Smooth muscle cell (in vitro differentiated cells): Measurements from ENCODE around the gene CFAP20. TPM values are rescaled to one million over a fixed set of nuclear protein-coding genes. Genes with fewer than 3 reads are reported as not detected.

ENCODE experiments used
- DNase-seq: peaks from one replicate; lab custom pipeline; 2025; ENCODE audit not compliant: unreplicated experiment; lab: John Stamatoyannopoulos, UW
- H2AFZ ChIP-seq: fragments of 200-600 bp; sonication (generic); 2 replicates; pipeline ENCODE4 v1.6.0; 2016; ENCODE audit warnings: antibody characterized with exemption, low read depth, mild to moderate bottlenecking
- H3F3A ChIP-seq: fragments of 200-600 bp; sonication (generic); 2 replicates; pipeline ENCODE4 v1.6.0; 2017; ENCODE audit warnings: antibody characterized with exemption, low read depth
- H3K27ac ChIP-seq: fragments of 200-600 bp; sonication (generic); 2 replicates; pipeline ENCODE4 v1.5.1; 2016; ENCODE audit warnings: low read depth, mild to moderate bottlenecking
- H3K27me3 ChIP-seq: fragments of 200-600 bp; sonication (generic); 2 replicates; pipeline ENCODE4 v1.6.1; 2016; ENCODE audit warnings: low read depth, mild to moderate bottlenecking
- H3K36me3 ChIP-seq: fragments of 200-600 bp; sonication (generic); 2 replicates; pipeline ENCODE4 v1.5.1; 2016; ENCODE audit warnings: low read depth
- H3K4me1 ChIP-seq: fragments of 200-600 bp; sonication (generic); 2 replicates; pipeline ENCODE4 v1.5.1; 2016; ENCODE audit warnings: low read depth
- H3K4me2 ChIP-seq: fragments of 200-600 bp; sonication (generic); 2 replicates; pipeline ENCODE4 v1.6.0; 2016; ENCODE audit warnings: mild to moderate bottlenecking
- H3K4me3 ChIP-seq: fragments of 200-600 bp; sonication (generic); 2 replicates; pipeline ENCODE4 v1.5.1; 2016; ENCODE audit warnings: mild to moderate bottlenecking
- H3K79me2 ChIP-seq: fragments of 200-600 bp; sonication (generic); 2 replicates; pipeline ENCODE4 v1.6.0; 2016; ENCODE audit warnings: low read depth, mild to moderate bottlenecking
- H3K9ac ChIP-seq: fragments of 200-600 bp; sonication (generic); 2 replicates; pipeline ENCODE4 v1.6.0; 2016; ENCODE audit warnings: low read depth
- H3K9me3 ChIP-seq: fragments of 200-600 bp; sonication (generic); replicated peaks from 2 replicates; pipeline ENCODE4 v1.5.1; 2016; ENCODE audit warnings: low read depth
- H4K20me1 ChIP-seq: fragments of 200-600 bp; sonication (generic); 2 replicates; pipeline ENCODE4 v1.6.0; 2016; ENCODE audit warnings: low read depth
- WGBS: methylation state at CpG from one replicate; pipeline ENCODE4 v1.1.7; 2016; ENCODE audit warnings: low lambda C conversion rate; 5-methylcytosine and 5-hydroxymethylcytosine counted together
- polyA plus RNA-seq: library from polyadenylated mRNA; unstranded; fragments of >200 nt; fragmentation: Nextera tagmentation; extraction: Ambion mirVana; gene quantifications from 2 replicates; pipeline ENCODE4 v1.2.1, GENCODE V29; 2016
- total RNA-seq: library from RNA; depleted of rRNA; stranded (reverse); fragments of >200 nt; gene quantifications from 2 replicates; pipeline ENCODE4 v1.2.3, GENCODE V29; 2014
- TF ChIP-seq, protein P1 (sequence below): fragments of 200-600 bp; sonication (generic); IDR thresholded peaks from 2 replicates; pipeline ENCODE4 v1.5.1; 2017; ENCODE audit warnings: borderline replicate concordance, mild to moderate bottlenecking, antibody characterized with exemption; ENCODE audit not compliant: insufficient read depth, poor library complexity, severe bottlenecking

Gene CFAP20
- total and polyA plus RNA-seq, 2 experiments from 2014 or later = 55.1 to 96.1 TPM

DNA sequence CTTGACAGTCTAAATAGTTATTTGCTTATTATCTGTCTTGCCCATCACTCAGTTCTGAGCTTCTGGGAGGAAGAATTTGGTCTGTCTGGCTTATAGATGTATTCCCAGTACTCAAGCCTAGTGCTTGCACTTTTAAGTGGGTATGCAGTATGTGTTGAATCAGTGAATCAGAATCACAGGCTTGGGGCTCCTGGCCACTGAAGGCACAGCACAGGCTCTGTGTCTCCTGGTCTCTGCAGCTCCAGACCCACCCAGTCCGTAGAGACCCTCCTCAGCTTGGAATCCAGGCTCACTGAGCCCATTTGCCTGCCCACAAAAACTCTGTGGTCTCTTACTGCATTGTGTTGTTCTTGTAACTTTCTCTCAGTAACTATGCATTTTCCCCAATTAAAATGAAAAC is 19.3 kb upstream of the CFAP20 start:
- Histone ChIP-seq H3K4me2 (no peak overlapping the region), H3F3A (no peaks in the 10 kb centered on the region), H3K4me1 (no peaks in the 10 kb centered on the region), H3K27me3 (no peaks in the 10 kb centered on the region), H3K79me2 (no peaks in the 10 kb centered on the region), H3K9ac (no peak overlapping the region), H4K20me1 (no peaks in the 10 kb centered on the region), H2AFZ (no peak overlapping the region), H3K27ac (no peak overlapping the region), H3K4me3 (no peak overlapping the region), H3K9me3 (no peaks in the 10 kb centered on the region), H3K36me3 (no peaks in the 10 kb centered on the region)
- 76% methylated on average over 1 of the region's 1 CpG for WGBS
- DNase-seq = no peak
- TF ChIP-seq, protein P1, sequence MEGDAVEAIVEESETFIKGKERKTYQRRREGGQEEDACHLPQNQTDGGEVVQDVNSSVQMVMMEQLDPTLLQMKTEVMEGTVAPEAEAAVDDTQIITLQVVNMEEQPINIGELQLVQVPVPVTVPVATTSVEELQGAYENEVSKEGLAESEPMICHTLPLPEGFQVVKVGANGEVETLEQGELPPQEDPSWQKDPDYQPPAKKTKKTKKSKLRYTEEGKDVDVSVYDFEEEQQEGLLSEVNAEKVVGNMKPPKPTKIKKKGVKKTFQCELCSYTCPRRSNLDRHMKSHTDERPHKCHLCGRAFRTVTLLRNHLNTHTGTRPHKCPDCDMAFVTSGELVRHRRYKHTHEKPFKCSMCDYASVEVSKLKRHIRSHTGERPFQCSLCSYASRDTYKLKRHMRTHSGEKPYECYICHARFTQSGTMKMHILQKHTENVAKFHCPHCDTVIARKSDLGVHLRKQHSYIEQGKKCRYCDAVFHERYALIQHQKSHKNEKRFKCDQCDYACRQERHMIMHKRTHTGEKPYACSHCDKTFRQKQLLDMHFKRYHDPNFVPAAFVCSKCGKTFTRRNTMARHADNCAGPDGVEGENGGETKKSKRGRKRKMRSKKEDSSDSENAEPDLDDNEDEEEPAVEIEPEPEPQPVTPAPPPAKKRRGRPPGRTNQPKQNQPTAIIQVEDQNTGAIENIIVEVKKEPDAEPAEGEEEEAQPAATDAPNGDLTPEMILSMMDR = no peak

DNA sequence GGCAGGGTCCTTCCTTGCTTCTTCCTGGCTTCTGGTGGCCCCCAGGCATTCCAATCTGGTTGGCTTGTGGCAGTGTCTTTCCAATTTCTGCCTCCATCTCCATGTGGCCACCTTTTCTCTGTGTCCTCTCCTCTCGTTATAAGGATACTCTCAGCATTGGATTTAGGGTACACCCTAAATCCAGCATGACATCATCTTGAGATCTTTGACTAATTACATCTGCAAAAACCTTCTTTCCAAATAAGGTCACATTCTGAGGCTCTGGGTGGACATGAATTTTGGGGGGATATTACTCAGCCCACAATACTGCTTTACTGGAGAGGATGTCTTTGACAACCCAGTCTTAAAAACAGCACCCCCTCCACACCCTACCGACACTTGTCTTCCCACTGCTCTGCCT is 18.9 kb upstream of the CFAP20 start:
- Histone ChIP-seq H3K36me3 (no peaks in the 10 kb centered on the region), H3K4me1 (no peaks in the 10 kb centered on the region), H3K27me3 (no peaks in the 10 kb centered on the region), H3K79me2 (no peaks in the 10 kb centered on the region), H3K4me2 (no peak overlapping the region), H2AFZ (no peak overlapping the region), H3K27ac (no peak overlapping the region), H3K9me3 (no peaks in the 10 kb centered on the region), H3F3A (no peaks in the 10 kb centered on the region), H3K4me3 (no peak overlapping the region), H4K20me1 (no peaks in the 10 kb centered on the region), H3K9ac (no peak overlapping the region)
- TF ChIP-seq, protein P1 = no peak
- 94% methylated on average over 2 of the region's 2 CpGs for WGBS
- DNase-seq = no peak

DNA sequence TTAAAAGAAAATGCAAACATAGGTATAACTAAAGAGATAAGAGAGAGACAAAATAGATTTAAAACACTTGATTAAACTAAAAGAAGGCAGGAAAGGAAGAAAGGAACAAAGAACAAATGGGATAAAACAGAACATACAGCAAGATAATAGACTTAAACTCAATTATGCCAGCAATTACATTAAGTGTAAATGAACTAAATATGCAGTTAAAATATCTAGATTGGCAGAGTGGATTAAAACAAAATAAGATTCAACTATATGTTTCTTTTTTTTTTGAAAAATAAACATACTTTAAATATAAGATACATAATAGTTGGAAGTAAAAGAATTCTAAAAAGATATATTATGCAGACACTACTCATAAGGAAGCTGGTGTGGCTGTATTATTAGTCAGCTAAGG is 9.7 kb upstream of the CFAP20 start:
- Histone ChIP-seq H3K4me2 (no peak overlapping the region), H3K4me1 (no peaks in the 10 kb centered on the region), H3K9ac (no peak overlapping the region), H3F3A (no peaks in the 10 kb centered on the region), H4K20me1 (no peaks in the 10 kb centered on the region), H3K27ac (no peak overlapping the region), H3K9me3 (peaks cover 7% of the 10 kb centered on the region), H3K79me2 (no peaks in the 10 kb centered on the region), H3K36me3 (no peaks in the 10 kb centered on the region), H3K4me3 (no peak overlapping the region), H3K27me3 (no peaks in the 10 kb centered on the region), H2AFZ (no peak overlapping the region)
- DNase-seq = no peak
- TF ChIP-seq, protein P1 = no peak

DNA sequence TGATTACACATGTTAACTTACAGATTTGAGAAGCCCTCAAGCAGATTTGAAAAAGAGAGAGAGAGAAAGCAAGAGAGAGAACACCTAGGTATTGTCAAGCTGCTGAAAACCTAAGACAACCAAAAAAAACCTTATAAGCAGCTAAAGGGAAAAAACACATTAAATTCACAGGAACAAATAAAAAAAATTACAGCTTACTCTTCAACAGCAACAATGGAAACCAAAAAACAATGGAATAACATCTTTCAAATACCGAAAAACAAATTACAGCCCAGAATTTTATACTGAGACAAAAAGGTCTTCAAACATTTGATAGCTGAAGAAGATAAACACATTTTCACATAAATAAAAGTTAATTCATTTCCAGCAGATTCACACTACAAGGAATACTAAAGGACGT is 8.4 kb upstream of the CFAP20 start:
- H3K36me3 ChIP-seq = no peaks in the 10 kb centered on the region
- H3K4me1 ChIP-seq = no peaks in the 10 kb centered on the region
- DNase-seq = no peak
- H3K9me3 ChIP-seq = peaks cover 7% of the 10 kb centered on the region
- no peak overlapping the region for H3K4me2 ChIP-seq
- 96% methylated on average over 2 of the region's 2 CpGs for WGBS
- H3K79me2 ChIP-seq = no peaks in the 10 kb centered on the region
- no peak overlapping the region for H2AFZ ChIP-seq
- no peak overlapping the region for H3K4me3 ChIP-seq
- no peaks in the 10 kb centered on the region for H3K27me3 ChIP-seq
- no peak overlapping the region for H3K9ac ChIP-seq
- no peaks in the 10 kb centered on the region for H3F3A ChIP-seq
- no peak overlapping the region for H3K27ac ChIP-seq
- TF ChIP-seq, protein P1 = no peak
- H4K20me1 ChIP-seq = no peaks in the 10 kb centered on the region
